ENCODE measurements around the gene PTPRM. TPM values are rescaled to one million over a fixed set of nuclear protein-coding genes. Genes with fewer than 3 reads are reported as not detected.

The PTPRM gene
- total and polyA plus RNA-seq, 2 experiments from 2014 or later: 1.6 to 5.3 TPM

DNA sequence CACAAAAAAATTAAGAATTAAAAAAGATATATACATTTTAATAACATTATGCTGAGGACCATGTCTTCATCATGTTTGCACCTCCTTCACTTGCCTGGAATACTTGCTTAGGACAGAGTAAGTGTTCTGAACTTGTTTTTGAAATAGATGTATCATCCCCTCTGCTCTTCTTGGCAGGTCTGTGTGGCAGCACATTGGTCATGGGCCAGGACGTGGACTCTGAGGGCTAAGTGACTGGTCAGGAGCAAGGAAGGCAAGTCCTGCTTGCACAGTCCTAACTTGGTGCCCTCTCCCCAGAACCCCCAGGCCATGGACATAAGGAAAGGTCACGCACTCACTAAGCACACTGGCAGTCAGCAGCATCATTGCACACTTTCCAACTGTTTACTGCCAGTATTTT lies 95.8 kb downstream of the PTPRM start:
- no peak overlapping the region for H3K27ac ChIP-seq (ENCODE audit: low read depth)
- TF ChIP-seq STAT1 (IDR thresholded peaks at IDR 0.05; ENCODE audit: unreplicated experiment) (no peak), JUNB (IDR thresholded peaks at IDR 0.05; ENCODE audit: unreplicated experiment) (no peak), ZNF114 (CRISPR knock-in tag; IDR thresholded peaks at IDR 0.05) (no peak), POLR2AphosphoS5 (IDR thresholded peaks at IDR 0.05; ENCODE audit: low read depth) (no peak), CREB1 (CRISPR knock-in tag; IDR thresholded peaks at IDR 0.05; ENCODE audit: low read depth) (no peak), ZNF331 (CRISPR knock-in tag; IDR thresholded peaks at IDR 0.05; ENCODE audit: low read depth) (no peak), EZH2 (IDR thresholded peaks at IDR 0.05; ENCODE audit: low read depth, unreplicated experiment) (no peak), NANOG (IDR thresholded peaks at IDR 0.05; ENCODE audit: borderline replicate concordance) (no peak), EZH2phosphoT487 (IDR thresholded peaks at IDR 0.05; ENCODE audit: unreplicated experiment) (no peak)
- TF ChIP-seq, protein P1, sequence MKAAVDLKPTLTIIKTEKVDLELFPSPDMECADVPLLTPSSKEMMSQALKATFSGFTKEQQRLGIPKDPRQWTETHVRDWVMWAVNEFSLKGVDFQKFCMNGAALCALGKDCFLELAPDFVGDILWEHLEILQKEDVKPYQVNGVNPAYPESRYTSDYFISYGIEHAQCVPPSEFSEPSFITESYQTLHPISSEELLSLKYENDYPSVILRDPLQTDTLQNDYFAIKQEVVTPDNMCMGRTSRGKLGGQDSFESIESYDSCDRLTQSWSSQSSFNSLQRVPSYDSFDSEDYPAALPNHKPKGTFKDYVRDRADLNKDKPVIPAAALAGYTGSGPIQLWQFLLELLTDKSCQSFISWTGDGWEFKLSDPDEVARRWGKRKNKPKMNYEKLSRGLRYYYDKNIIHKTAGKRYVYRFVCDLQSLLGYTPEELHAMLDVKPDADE (IDR thresholded peaks at IDR 0.05): no peak
- TF ChIP-seq, protein P2, sequence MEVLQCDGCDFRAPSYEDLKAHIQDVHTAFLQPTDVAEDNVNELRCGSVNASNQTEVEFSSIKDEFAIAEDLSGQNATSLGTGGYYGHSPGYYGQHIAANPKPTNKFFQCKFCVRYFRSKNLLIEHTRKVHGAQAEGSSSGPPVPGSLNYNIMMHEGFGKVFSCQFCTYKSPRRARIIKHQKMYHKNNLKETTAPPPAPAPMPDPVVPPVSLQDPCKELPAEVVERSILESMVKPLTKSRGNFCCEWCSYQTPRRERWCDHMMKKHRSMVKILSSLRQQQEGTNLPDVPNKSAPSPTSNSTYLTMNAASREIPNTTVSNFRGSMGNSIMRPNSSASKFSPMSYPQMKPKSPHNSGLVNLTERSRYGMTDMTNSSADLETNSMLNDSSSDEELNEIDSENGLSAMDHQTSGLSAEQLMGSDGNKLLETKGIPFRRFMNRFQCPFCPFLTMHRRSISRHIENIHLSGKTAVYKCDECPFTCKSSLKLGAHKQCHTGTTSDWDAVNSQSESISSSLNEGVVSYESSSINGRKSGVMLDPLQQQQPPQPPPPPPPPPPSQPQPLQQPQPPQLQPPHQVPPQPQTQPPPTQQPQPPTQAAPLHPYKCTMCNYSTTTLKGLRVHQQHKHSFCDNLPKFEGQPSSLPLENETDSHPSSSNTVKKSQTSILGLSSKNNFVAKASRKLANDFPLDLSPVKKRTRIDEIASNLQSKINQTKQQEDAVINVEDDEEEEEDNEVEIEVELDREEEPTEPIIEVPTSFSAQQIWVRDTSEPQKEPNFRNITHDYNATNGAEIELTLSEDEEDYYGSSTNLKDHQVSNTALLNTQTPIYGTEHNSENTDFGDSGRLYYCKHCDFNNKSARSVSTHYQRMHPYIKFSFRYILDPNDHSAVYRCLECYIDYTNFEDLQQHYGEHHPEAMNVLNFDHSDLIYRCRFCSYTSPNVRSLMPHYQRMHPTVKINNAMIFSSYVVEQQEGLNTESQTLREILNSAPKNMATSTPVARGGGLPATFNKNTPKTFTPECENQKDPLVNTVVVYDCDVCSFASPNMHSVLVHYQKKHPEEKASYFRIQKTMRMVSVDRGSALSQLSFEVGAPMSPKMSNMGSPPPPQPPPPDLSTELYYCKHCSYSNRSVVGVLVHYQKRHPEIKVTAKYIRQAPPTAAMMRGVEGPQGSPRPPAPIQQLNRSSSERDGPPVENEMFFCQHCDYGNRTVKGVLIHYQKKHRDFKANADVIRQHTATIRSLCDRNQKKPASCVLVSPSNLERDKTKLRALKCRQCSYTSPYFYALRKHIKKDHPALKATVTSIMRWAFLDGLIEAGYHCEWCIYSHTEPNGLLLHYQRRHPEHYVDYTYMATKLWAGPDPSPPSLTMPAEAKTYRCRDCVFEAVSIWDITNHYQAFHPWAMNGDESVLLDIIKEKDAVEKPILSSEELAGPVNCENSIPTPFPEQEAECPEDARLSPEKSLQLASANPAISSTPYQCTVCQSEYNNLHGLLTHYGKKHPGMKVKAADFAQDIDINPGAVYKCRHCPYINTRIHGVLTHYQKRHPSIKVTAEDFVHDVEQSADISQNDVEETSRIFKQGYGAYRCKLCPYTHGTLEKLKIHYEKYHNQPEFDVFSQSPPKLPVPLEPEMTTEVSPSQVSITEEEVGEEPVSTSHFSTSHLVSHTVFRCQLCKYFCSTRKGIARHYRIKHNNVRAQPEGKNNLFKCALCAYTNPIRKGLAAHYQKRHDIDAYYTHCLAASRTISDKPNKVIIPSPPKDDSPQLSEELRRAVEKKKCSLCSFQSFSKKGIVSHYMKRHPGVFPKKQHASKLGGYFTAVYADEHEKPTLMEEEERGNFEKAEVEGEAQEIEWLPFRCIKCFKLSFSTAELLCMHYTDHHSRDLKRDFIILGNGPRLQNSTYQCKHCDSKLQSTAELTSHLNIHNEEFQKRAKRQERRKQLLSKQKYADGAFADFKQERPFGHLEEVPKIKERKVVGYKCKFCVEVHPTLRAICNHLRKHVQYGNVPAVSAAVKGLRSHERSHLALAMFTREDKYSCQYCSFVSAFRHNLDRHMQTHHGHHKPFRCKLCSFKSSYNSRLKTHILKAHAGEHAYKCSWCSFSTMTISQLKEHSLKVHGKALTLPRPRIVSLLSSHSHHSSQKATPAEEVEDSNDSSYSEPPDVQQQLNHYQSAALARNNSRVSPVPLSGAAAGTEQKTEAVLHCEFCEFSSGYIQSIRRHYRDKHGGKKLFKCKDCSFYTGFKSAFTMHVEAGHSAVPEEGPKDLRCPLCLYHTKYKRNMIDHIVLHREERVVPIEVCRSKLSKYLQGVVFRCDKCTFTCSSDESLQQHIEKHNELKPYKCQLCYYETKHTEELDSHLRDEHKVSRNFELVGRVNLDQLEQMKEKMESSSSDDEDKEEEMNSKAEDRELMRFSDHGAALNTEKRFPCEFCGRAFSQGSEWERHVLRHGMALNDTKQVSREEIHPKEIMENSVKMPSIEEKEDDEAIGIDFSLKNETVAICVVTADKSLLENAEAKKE (CRISPR knock-in tag; IDR thresholded peaks at IDR 0.05): no peak
- TF ChIP-seq, protein P3, sequence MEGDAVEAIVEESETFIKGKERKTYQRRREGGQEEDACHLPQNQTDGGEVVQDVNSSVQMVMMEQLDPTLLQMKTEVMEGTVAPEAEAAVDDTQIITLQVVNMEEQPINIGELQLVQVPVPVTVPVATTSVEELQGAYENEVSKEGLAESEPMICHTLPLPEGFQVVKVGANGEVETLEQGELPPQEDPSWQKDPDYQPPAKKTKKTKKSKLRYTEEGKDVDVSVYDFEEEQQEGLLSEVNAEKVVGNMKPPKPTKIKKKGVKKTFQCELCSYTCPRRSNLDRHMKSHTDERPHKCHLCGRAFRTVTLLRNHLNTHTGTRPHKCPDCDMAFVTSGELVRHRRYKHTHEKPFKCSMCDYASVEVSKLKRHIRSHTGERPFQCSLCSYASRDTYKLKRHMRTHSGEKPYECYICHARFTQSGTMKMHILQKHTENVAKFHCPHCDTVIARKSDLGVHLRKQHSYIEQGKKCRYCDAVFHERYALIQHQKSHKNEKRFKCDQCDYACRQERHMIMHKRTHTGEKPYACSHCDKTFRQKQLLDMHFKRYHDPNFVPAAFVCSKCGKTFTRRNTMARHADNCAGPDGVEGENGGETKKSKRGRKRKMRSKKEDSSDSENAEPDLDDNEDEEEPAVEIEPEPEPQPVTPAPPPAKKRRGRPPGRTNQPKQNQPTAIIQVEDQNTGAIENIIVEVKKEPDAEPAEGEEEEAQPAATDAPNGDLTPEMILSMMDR (conservative IDR thresholded peaks at IDR 0.05; ENCODE audit: low read depth in 2 of 2): no peak
- TF ChIP-seq, protein P4, sequence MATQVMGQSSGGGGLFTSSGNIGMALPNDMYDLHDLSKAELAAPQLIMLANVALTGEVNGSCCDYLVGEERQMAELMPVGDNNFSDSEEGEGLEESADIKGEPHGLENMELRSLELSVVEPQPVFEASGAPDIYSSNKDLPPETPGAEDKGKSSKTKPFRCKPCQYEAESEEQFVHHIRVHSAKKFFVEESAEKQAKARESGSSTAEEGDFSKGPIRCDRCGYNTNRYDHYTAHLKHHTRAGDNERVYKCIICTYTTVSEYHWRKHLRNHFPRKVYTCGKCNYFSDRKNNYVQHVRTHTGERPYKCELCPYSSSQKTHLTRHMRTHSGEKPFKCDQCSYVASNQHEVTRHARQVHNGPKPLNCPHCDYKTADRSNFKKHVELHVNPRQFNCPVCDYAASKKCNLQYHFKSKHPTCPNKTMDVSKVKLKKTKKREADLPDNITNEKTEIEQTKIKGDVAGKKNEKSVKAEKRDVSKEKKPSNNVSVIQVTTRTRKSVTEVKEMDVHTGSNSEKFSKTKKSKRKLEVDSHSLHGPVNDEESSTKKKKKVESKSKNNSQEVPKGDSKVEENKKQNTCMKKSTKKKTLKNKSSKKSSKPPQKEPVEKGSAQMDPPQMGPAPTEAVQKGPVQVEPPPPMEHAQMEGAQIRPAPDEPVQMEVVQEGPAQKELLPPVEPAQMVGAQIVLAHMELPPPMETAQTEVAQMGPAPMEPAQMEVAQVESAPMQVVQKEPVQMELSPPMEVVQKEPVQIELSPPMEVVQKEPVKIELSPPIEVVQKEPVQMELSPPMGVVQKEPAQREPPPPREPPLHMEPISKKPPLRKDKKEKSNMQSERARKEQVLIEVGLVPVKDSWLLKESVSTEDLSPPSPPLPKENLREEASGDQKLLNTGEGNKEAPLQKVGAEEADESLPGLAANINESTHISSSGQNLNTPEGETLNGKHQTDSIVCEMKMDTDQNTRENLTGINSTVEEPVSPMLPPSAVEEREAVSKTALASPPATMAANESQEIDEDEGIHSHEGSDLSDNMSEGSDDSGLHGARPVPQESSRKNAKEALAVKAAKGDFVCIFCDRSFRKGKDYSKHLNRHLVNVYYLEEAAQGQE (IDR thresholded peaks at IDR 0.05; ENCODE audit: unreplicated experiment): no peak
- no peak for ATAC-seq
- Mint-ChIP-seq H3K9me3 (no peaks in the 10 kb centered on the region), H3K36me3 (ENCODE audit: low read depth) (no peaks in the 10 kb centered on the region), H3K27ac (no peak overlapping the region), H3K4me1 (peaks cover 18% of the 10 kb centered on the region), H3K4me3 (no peak overlapping the region), H3K27me3 (ENCODE audit: insufficient read depth, low read depth, poor library complexity) (peaks cover 4% of the 10 kb centered on the region)
- H3F3A ChIP-seq (replicated peaks; ENCODE audit: low read depth): no peaks in the 10 kb centered on the region
- no peak overlapping the region for H2AFZ ChIP-seq
- H3K36me3 ChIP-seq (ENCODE audit: insufficient read depth): no peaks in the 10 kb centered on the region
- no peak for DNase-seq (ENCODE audit: low spot score)
- peaks cover 11% of the 10 kb centered on the region for H3K4me1 ChIP-seq (ENCODE audit: insufficient read depth)
- no peak overlapping the region for H3K4me3 ChIP-seq
- H3K9me2 ChIP-seq (ENCODE audit: insufficient read depth): 0 out of 2 replicates have a peak, but pooled peaks cover 6% of the 10 kb centered on the region
- H3K27me3 ChIP-seq (ENCODE audit: insufficient read depth): no peaks in the 10 kb centered on the region
- H4K20me1 ChIP-seq (replicated peaks; ENCODE audit: insufficient read depth): no peaks in the 10 kb centered on the region
- no peaks in the 10 kb centered on the region for H3K79me2 ChIP-seq (replicated peaks; ENCODE audit: insufficient read depth)
- no peak overlapping the region for H3K4me2 ChIP-seq
